GM18873 (cell line): ENCODE measurements around the gene WDR27.
"Not testable (repeated sequence)": the region's sequence is repeated elsewhere in the genome, so short reads cannot be mapped to it uniquely, and the experiment has no call there.

Experiments used
- ATAC-seq: cut with Tn5 transposase; IDR thresholded peaks from one replicate; pipeline ENCODE4 v1.9.1; 2021; ENCODE audit warnings: mild to moderate bottlenecking, moderate library complexity, moderate number of reproducible peaks; ENCODE audit not compliant: unreplicated experiment, low FRiP score

WDR27 gene

GRCh38 chr6:169620171-169621130, 81.4 kb downstream of the WDR27 start:
- no peak for ATAC-seq

- ATAC-seq = no peak
Observed at GRCh38 chr6:169619650-169620049, 82.2 kb downstream of the WDR27 start.

- ATAC-seq = no peak
Observed at GRCh38 chr6:169618526-169619490, 83.0 kb downstream of the WDR27 start.

GRCh38 chr6:169617562-169617961, 84.3 kb downstream of the WDR27 start:
- no peak for ATAC-seq

GRCh38 chr6:169608609-169609008, 93.2 kb downstream of the WDR27 start:
- not testable (repeated sequence) for ATAC-seq

GRCh38 chr6:169604076-169604475, 97.8 kb downstream of the WDR27 start:
- ATAC-seq = no peak

GRCh38 chr6:169601129-169601528, 100.7 kb downstream of the WDR27 start:
- ATAC-seq = not testable (repeated sequence)

GRCh38 chr6:169592558-169592957, 109.3 kb downstream of the WDR27 start:
- ATAC-seq = no peak

GRCh38 chr6:169591616-169592015, 110.2 kb downstream of the WDR27 start:
- ATAC-seq = no peak

GRCh38 chr6:169590376-169590939, 111.4 kb downstream of the WDR27 start:
- ATAC-seq = no peak

GRCh38 chr6:169589699-169590257, 112.1 kb downstream of the WDR27 start:
- peak; percentile 68 for ATAC-seq

GRCh38 chr6:169589293-169589692, 112.5 kb downstream of the WDR27 start:
- peak; percentile 62 for ATAC-seq

GRCh38 chr6:169587975-169588374, 113.9 kb downstream of the WDR27 start:
- ATAC-seq = no peak

GRCh38 chr6:169583886-169584541, 117.8 kb downstream of the WDR27 start:
- ATAC-seq = no peak

- no peak for ATAC-seq
Observed at GRCh38 chr6:169579407-169580111, 122.3 kb downstream of the WDR27 start.

GRCh38 chr6:169577974-169578373, 123.9 kb downstream of the WDR27 start:
- no peak for ATAC-seq

GRCh38 chr6:169577236-169577635, 124.6 kb downstream of the WDR27 start:
- no peak for ATAC-seq

- no peak for ATAC-seq
Observed at GRCh38 chr6:169575821-169576220, 126.0 kb downstream of the WDR27 start.

- ATAC-seq = no peak
Observed at GRCh38 chr6:169575365-169575764, 126.5 kb downstream of the WDR27 start.
